Measurements from ENCODE around the gene TTF2. TPM values are rescaled to one million over a fixed set of nuclear protein-coding genes. Genes with fewer than 3 reads are reported as not detected.

TTF2 gene
- total RNA-seq, 2 donors from 2014 or later = 6.9 to 9.0 TPM

GRCh38 chr1:117128323-117129079 lies 68.4 kb downstream of the TTF2 start:
- TF ChIP-seq, protein P1, sequence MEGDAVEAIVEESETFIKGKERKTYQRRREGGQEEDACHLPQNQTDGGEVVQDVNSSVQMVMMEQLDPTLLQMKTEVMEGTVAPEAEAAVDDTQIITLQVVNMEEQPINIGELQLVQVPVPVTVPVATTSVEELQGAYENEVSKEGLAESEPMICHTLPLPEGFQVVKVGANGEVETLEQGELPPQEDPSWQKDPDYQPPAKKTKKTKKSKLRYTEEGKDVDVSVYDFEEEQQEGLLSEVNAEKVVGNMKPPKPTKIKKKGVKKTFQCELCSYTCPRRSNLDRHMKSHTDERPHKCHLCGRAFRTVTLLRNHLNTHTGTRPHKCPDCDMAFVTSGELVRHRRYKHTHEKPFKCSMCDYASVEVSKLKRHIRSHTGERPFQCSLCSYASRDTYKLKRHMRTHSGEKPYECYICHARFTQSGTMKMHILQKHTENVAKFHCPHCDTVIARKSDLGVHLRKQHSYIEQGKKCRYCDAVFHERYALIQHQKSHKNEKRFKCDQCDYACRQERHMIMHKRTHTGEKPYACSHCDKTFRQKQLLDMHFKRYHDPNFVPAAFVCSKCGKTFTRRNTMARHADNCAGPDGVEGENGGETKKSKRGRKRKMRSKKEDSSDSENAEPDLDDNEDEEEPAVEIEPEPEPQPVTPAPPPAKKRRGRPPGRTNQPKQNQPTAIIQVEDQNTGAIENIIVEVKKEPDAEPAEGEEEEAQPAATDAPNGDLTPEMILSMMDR (IDR thresholded peaks at IDR 0.05) = peak; percentile 18 to 64
- peaks cover 0 to 12% of the 10 kb centered on the region in 2 donors for H3K4me1 ChIP-seq
- H3K9me3 ChIP-seq = no peaks in the 10 kb centered on the region
- no peaks in the 10 kb centered on the region for H3K27me3 ChIP-seq
- H3K27ac ChIP-seq = peak overlapping the region; percentile 56 to 80
- H3K36me3 ChIP-seq = no peaks in the 10 kb centered on the region
- peak overlapping the region in 1 of 2 donors; percentile 9 for H3K4me3 ChIP-seq
- DNase-seq (ENCODE audit: low spot score) = no peak

DNA sequence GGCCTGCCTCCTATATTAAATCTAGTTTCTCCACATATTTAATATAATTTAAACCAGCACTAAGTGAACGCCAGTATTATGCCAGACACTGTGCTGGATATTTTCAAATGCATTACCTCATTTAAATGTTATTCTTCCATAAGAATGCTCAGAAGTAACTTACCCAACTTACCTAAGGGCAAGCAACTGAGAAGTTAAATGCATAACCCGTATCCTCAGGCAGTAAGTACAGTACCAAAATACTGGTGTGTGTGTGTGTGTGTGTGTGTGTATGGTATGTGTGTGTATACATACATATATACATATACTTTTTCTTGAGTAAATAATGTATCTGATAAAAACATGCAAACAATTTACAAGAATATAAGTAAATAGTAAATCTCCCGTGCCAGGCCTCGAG lies 70.4 kb downstream of the TTF2 start:
- TF ChIP-seq, protein P1 (IDR thresholded peaks at IDR 0.05) = no peak
- Histone ChIP-seq H3K27ac (no peak overlapping the region), H3K4me3 (no peak overlapping the region), H3K27me3 (no peaks in the 10 kb centered on the region), H3K36me3 (no peaks in the 10 kb centered on the region), H3K9me3 (no peaks in the 10 kb centered on the region), H3K4me1 (peaks cover 0 to 12% of the 10 kb centered on the region in 2 donors)
- DNase-seq (ENCODE audit: low spot score) = no peak

DNA sequence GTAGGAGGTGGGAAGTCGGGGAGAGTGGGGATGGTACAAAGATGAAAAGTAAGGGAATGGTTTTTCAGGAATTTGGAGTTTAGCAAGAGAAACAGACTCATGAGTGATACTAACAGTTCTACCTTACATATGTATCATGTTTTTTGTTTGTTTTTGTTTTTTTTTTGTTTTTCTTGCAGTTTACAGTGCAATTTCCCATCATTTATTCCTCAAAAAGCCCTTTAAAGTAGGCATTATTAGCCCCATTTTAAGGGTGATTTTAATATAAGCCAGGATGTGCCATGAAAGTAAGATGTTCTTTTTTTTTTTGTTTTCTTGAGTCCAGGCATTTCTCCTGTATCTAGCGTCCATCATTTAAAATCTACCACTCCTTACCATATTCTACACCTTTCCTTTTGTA lies 75.2 kb downstream of the TTF2 start:
- TF ChIP-seq, protein P1 (IDR thresholded peaks at IDR 0.05) = no peak
- no peaks in the 10 kb centered on the region for H3K9me3 ChIP-seq
- no peak overlapping the region for H3K27ac ChIP-seq
- H3K36me3 ChIP-seq = no peaks in the 10 kb centered on the region
- H3K4me3 ChIP-seq = no peak overlapping the region
- no peaks in the 10 kb centered on the region for H3K27me3 ChIP-seq
- no peak for DNase-seq (ENCODE audit: low spot score)
- H3K4me1 ChIP-seq = no peaks in the 10 kb centered on the region

DNA sequence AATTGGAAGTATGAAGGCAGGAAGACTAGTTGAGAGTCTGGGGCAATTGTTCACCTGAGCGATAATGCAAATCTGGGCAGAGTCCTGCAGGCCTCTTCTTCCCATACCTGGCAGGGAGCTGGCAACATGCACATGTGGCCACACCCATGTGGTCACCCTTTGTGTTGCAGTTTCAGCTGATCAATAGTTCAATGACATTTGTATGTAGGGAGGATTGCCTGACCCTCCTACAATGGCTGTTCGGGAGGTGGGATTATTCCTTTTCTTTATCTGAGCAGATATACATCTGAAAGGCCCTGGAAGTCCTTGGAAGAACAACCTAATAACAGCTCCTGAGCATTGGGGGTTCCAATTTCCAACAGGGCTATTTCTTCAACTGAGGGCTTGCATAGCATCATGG lies 76.6 kb downstream of the TTF2 start:
- Histone ChIP-seq H3K4me3 (no peak overlapping the region), H3K4me1 (no peaks in the 10 kb centered on the region), H3K36me3 (no peaks in the 10 kb centered on the region), H3K27me3 (no peaks in the 10 kb centered on the region), H3K27ac (no peak overlapping the region), H3K9me3 (no peaks in the 10 kb centered on the region)
- TF ChIP-seq, protein P1 (IDR thresholded peaks at IDR 0.05) = no peak
- no peak for DNase-seq (ENCODE audit: low spot score)

GRCh38 chr1:117137281-117137855 lies 77.2 kb downstream of the TTF2 start:
- TF ChIP-seq, protein P1 (IDR thresholded peaks at IDR 0.05) = no peak
- H3K9me3 ChIP-seq = no peaks in the 10 kb centered on the region
- no peaks in the 10 kb centered on the region for H3K27me3 ChIP-seq
- H3K4me1 ChIP-seq = no peaks in the 10 kb centered on the region
- no peak for DNase-seq (ENCODE audit: low spot score)
- no peaks in the 10 kb centered on the region for H3K36me3 ChIP-seq
- no peak overlapping the region for H3K4me3 ChIP-seq
- H3K27ac ChIP-seq = no peak overlapping the region

Measured in right atrium auricular region (tissue), 2 donors.